HG03108 (cell line): ENCODE results near the gene MUC5AC.
"Not testable (repeated sequence)": the region's sequence is repeated elsewhere in the genome, so short reads cannot be mapped to it uniquely, and the experiment has no call there.

Experiments used
- ATAC-seq: cut with Tn5 transposase; IDR thresholded peaks from one replicate; pipeline ENCODE4 v1.9.1; 2021; ENCODE audit warnings: moderate library complexity; ENCODE audit not compliant: unreplicated experiment

MUC5AC gene, protein sequence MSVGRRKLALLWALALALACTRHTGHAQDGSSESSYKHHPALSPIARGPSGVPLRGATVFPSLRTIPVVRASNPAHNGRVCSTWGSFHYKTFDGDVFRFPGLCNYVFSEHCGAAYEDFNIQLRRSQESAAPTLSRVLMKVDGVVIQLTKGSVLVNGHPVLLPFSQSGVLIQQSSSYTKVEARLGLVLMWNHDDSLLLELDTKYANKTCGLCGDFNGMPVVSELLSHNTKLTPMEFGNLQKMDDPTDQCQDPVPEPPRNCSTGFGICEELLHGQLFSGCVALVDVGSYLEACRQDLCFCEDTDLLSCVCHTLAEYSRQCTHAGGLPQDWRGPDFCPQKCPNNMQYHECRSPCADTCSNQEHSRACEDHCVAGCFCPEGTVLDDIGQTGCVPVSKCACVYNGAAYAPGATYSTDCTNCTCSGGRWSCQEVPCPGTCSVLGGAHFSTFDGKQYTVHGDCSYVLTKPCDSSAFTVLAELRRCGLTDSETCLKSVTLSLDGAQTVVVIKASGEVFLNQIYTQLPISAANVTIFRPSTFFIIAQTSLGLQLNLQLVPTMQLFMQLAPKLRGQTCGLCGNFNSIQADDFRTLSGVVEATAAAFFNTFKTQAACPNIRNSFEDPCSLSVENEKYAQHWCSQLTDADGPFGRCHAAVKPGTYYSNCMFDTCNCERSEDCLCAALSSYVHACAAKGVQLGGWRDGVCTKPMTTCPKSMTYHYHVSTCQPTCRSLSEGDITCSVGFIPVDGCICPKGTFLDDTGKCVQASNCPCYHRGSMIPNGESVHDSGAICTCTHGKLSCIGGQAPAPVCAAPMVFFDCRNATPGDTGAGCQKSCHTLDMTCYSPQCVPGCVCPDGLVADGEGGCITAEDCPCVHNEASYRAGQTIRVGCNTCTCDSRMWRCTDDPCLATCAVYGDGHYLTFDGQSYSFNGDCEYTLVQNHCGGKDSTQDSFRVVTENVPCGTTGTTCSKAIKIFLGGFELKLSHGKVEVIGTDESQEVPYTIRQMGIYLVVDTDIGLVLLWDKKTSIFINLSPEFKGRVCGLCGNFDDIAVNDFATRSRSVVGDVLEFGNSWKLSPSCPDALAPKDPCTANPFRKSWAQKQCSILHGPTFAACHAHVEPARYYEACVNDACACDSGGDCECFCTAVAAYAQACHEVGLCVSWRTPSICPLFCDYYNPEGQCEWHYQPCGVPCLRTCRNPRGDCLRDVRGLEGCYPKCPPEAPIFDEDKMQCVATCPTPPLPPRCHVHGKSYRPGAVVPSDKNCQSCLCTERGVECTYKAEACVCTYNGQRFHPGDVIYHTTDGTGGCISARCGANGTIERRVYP (N-terminal part only)

DNA sequence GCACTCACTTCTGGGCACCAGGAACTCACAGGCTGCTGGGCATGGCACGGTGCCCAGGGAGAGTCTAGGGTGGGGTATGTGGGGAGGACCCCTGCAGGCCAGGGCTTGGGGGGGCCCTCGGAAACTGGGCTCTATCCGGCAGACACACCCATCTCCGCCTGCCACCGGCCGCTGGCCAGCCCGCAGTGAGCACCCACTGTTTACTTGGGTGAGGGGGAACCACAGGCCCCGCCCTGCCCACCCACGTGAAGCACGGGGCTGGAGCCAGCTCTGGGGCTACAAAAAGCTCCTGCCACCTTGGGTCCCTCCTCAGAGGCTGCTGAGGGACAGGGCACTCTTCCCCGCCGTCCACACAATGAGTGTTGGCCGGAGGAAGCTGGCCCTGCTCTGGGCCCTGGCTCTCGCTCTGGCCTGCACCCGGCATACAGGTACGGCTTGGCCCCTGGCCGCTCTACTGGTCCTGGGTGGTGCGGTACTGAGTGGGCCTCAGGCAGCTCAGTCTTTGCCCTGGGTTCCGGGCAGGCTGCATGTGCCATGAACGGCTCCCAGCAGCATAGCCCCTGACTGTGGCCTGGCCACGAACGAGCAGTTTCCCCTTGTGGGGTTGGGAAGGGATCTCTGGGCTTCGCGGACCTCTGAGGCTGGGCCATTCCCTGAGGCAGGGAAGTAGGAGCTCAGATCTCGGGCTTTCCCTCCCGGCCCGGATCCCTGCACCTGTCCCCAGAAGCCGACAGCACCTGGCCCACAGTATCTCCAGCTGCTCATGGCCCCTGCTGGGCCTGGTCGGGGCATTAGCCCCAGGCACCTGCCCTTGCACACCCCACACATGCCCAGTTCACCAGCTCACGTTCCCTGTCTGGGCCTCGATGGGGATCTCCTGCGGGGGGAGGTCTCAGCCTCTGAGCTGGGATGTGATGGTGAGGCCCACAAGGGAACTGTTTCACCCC, at the start of gene MUC5AC:
Gene MUC5AC, plus strand, starts transcription at position 309 of the 947 bp plus-strand sequence. Its CDS starts 47 bp downstream, at position 356.
- no peak for ATAC-seq

DNA sequence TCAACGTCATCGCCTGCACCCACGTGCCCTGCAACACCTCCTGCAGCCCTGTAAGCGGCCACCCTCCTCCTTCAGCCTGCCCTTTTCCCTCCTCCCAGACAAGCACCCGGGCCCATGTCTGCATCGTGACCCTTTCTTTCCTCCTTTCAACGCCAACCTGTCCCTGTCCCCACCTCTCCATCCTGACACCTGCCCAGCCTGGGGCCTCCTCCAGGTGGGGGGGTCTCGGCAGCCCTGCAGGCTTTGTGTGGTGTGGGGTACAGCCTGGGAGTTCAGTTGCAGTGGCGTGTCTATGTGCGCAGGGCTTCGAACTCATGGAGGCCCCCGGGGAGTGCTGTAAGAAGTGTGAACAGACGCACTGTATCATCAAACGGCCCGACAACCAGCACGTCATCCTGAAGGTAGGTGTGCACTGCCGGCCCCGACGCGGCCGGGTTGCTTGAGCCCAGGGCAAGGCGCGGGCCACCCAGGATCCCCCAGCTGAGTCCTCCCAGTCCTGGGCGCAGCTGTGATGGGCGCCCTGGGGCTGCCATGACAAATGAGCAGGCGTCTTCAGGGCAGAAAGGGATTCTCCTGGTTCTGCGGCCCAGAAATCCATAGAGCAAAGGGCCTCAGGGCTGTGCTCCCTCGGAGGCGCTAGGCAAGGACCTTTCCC, 49.4 kb upstream of the MUC5AC start:
- ATAC-seq, result no peak

DNA sequence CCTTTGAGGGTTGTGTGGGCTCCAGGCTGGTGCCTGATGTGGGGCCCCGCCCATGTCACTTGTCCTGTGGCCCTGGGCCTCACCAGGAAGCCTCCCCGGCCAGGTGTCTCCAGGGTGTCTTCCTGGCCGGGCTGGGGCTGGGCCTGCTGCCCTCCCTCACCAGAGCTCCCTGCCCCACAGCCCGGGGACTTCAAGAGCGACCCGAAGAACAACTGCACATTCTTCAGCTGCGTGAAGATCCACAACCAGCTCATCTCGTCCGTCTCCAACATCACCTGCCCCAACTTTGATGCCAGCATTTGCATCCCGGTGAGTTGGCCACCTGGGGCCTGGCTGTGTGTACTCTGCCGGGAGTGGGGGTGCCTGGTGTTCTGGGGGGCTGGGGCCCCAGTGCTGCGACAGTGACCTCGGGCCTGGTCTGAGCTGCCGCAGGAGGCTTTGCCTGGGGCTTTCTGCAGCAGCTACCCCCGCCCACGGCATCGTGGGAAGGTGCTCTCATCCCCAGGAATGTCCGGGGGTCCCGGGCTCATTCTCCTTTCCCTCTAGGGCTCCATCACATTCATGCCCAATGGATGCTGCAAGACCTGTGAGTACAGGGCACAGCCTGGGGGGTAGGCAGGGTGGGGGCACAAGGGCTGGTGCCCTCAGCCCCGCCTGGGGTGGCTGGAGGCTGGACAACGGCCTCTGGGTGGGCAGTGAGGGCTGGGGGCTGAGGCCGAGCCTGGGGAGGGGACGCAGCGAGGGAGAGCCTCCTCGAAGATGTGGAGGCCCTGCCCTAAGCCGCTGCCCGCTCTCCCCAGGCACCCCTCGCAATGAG, 48.4 kb upstream of the MUC5AC start:
- ATAC-seq, result no peak

DNA sequence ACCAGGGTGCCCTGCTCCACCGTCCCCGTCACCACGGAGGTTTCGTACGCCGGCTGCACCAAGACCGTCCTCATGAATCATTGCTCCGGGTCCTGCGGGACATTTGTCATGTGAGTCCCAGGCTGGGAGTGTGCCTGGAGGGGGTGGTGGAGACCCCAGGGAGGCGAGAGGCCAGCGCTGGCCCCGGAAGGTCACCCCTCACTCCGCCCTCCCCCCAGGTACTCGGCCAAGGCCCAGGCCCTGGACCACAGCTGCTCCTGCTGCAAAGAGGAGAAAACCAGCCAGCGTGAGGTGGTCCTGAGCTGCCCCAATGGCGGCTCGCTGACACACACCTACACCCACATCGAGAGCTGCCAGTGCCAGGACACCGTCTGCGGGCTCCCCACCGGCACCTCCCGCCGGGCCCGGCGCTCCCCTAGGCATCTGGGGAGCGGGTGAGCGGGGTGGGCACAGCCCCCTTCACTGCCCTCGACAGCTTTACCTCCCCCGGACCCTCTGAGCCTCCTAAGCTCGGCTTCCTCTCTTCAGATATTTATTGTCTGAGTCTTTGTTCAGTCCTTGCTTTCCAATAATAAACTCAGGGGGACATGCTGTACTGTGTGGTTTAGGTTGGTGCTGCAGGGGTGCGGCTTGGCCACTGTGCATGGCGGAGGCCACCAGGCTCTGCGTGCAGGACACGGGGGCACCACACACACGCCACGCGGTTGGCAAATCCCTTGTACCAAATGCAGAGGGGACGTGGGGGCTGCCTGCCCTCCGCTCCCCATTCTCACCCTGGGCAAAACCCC, 47.6 kb upstream of the MUC5AC start:
- ATAC-seq, result no peak

DNA sequence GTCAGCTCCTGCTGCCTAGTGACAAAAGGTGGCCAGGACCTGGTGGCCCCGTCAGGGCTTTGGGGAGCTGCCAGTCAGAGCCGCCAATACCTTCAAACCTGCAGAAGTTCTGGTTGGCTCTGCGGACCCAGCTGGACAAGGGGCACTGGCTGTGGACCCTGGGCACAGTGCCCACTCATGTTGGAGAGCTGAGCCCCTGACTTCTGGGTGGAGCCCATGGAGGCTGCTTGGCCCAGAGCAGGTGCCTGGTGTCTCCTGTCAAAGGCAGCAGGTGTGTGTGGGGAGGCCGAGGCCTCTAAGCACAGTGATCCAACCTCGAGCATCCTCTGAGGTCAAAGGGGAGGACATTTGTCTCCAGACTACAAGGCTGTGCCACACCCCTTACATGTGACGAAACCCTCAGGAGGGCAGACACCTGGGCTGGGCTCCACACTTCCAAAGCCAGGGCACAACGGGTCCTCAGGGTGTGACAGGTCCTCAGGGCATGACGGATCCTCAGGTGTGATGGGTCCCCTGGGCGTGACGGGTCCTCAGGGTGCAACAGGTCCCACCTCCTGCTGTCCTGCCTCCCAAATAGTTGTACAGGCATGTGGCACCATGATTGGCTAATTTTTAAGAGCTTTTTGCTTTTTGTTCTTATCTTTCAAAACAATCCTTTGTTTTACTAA, 46.1 kb upstream of the MUC5AC start:
- no peak for ATAC-seq

DNA sequence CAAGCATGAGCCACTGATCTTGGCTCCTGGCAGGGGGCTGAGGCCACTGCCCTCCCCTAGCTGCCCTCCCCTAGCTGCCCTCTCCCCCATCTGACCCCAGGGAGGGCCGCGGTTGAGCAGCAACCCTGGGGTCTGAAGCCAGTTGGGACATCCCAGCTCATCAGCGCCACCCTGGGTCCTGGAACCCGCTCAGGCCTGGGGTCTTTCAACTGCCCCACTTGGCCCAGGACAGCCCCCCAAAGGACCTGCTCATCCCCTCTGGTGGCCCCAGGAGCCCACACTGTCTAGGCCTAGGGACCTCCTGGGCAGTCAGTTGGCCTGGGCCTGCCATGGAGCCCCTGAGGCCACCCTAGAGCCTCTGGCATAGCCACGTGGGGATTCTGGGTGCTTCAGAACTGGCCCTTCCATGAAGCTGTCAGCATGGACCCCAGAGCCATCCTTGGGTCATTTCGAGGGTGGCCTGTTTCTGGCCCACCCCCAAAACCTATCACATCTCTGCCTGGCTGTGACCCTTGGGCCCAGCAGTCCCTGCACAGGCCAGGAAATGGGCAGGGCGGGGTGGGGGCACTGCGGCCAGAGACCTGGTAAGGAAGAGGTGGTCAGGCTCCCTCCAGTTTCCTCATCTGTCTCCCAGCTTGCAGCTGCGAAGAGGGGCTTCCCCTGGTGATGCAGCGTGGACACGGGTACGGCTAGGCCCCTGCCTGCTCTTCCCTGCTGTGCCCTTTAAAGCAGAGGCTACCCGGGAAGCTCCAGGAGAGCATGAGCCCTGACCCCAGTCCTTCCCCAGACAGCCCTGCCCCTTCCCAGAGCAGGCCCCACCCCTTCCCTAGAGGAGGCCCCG, 45.2 kb upstream of the MUC5AC start:
- no peak for ATAC-seq

DNA sequence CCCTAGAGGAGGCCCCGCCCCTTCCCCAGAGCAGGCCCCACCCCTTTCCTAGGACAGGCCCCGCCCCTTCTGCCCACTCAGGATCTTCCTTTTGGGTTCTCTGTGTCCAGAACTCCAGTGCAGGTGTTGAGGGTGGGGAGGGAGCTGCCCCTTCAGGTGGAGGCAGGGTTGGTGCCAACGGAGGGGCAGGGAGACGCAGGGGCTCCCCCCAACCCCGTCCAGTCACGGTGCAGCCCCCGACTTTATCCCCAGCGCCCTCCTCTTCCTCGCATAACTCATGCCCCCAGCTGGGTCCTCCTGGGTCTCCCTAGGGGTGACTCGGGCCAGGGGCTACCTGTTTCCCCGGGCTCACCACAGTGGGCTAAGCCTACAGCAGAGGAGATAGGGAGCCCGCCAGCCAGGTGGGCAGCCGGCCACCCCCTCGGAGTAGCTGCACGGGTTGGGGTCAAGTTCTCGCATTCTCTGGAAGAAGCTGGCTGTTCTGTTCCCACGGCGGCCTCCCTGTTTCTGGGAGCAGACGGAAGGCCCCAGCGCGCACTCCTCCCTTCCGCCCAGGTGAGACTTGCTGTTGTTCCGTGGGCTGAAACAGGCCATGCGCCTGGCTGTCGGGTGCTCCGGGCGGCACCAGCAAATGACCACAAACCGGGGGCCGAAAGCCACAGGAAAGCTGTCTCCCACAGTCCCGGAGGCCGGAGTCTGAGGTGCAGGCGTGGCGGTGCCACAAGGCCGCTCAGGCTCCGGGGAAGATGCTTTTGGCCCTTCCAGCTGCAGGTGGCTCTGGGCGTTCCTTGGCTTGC, 44.1 kb upstream of the MUC5AC start:
- no peak for ATAC-seq

DNA sequence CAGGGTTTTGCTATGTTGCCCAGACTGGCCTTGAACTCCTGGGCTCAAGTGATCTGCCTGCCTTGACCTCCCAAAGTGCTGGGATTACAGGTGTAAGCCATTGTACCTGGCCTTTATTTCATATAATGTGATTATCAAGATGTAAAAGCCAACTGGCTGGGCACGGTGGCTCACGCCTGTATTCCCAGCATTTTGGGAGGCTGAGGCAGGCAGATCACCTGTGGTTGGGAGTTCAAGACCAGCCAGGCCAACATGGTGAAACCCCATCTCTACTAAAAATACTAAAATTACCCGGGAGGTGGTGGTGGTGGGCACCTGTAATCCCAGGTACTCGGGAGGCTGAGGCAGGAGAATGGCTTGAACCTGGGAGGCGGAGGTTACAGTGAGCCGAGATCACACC, 42.5 kb upstream of the MUC5AC start:
- ATAC-seq, result not testable (repeated sequence)

DNA sequence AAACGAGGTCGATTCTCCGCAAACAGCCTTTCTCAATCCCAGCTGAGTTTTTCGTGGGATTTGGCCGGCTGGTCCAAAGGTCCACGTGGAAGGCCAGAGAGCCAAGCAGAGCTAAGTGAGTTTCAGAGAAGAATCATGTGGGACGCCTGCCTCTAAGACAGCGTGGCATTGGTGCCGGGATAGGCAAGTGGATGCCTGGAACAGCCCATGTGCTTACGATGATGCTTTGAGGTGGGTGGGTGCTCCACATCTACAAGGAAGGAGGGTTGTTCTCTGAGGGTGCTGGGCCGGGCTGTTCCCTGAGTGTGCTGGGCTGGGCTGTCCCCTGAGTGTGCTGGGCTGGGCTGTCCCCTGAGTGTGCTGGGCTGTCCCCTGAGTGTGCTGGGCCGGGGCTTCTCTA, 41.6 kb upstream of the MUC5AC start:
- no peak for ATAC-seq

DNA sequence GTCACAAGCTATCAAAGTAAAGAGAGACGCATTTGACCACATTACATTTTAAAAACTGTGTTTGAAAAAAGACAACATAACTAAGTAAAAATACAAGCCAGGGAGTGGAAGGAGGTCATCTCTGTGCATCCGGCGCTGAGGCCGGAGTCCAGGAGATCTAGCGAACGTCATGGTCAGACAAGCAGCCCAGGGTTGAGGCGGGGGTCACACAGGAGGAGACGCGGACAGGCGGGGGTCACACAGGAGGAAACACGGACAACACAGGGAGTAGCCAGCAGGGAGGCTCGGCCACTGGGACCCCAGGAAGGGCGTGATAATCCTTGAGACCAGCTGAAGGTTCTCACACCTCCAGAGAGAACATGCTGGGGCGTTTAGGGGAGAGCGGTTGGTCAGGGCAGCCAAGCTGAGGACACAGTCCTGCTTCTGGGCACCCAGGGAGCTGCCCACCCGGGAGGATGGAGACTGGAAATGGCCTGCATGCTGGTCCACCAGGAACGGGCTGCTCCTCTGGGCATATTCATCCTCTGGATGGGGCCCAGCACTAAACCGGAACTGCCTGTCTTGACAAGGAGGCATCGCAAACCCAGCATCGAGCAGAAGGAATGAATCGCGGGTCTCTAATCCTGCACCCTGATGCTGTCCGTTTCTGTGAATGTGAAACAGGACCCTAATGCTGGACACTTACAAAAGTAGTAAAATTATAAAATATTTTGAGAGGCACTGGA, 40.9 kb upstream of the MUC5AC start:
- no peak for ATAC-seq

DNA sequence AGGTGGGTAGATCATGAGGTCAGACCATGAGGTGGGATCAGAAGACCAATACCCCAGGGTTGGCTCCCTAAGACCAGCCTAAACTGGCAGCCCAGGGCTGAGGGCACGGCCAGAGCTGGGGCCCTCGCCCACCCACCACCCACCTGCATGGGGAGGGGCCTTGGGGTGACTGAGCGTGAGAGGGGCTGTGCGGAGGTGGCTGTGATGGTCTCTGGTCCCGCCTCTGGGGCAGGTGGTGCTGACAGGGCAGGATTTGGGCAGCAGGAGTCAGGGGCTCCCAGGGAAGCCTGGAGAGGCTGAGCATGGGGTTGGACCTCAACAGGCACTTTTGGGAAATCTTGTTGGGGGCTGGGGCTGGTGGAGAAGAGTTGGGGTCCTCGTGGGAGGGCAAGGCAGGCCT, 39.8 kb upstream of the MUC5AC start:
- ATAC-seq, result no peak

DNA sequence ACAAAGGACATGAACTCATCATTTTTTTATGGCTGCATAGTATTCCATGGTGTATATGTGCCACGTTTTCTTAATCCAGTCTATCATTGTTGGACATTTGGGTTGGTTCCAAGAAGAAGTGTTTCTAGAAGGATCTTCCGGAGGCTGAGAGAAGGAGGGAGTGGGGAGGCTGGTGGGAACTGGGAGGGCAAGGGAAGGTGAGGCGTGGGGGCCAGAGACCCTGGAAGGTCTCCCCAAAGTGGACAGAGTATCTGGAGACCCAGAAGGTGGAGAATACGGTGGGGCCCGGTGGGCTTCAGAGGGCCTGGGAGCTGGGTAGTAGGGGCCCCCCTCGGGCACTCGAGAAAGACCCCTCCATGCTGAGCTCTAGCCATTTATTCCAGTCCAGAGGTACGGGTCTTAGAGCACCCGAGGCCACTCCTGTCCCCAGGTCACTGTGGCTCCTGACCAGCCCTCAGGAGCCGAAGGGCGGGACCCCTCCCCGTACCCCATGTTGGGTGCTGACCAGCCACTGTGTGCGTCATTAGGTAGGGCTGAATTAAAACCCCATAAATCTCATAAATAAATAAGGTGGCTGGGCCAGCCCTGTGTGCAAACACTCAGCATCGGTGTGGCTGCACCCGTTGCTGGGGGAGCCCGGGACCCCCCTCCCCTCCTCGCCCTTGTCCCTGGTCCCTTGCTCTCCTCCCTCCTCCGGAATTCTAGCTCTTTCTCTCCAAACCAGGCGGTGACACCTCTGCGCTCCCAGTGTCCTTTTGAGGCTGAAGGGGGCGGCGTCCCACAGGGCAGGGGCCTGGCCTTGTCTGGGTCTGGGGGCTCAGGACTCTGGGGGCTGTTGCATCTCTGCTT, 38.8 kb upstream of the MUC5AC start:
- ATAC-seq, result no peak

DNA sequence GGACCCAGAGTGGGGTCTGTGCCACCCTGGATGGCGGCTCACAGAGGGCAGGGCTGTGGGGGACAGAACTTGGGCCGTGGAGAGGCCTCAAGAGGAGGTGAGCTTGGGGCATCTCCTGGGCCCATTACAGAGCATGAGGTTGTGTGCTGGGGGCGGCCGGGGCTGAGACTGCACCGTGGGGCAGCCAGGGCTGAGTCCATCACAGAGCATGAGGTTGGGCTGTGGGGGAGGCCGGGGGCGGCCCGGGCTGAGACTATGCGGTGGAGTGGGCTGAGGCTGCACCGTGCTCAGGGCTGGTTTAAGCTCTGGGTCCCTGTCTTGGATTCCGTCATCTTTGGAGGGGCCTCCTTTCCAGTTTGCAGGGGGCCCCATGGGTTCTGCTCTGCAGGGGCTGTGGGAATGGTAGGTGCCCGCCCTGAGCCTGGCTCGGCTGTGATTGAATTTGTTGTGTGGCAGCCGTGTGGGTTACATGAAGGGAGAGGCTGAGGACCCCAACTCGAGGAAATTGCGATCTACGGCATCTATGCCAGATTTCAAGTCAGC, 38.1 kb upstream of the MUC5AC start:
- no peak for ATAC-seq
